NCI-H187 treated with DMSO at 0.1 percent for 48 hours (cell line): ENCODE data around the gene BIN1.
"Not testable (repeated sequence)": the region's sequence is repeated elsewhere in the genome, so short reads cannot be mapped to it uniquely, and the experiment has no call there.

Source experiments
- DNase-seq: peaks from one replicate; lab custom pipeline; 2025; lab: John Stamatoyannopoulos, UW

BIN1 gene

GRCh38 chr2:127133793-127134192 is 26.8 kb upstream of the BIN1 start:
- DNase-seq, result no peak

DNA sequence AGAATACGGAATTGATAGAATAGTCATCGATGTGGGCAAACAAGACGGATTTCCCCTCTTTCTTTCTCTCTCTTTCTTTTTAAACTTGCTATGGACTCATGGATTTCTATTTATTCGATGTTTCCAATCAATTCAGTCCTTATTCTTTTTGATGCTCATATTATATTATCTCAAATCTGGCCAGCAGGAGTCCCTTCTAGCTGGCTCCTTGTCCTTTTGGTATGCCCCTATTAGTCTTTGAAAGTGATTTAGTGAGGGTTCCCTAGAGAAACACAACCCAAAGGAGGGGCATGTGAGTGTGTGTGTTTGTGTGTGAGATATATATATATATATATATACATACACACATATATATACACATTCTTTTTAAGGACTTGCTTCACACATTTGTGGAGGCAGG is 23.5 kb upstream of the BIN1 start:
- no peak for DNase-seq

GRCh38 chr2:127129937-127130336 is 23.0 kb upstream of the BIN1 start:
- no peak for DNase-seq

- no peak for DNase-seq
Observed at GRCh38 chr2:127128445-127128904, 21.5 kb upstream of the BIN1 start.

GRCh38 chr2:127125821-127126220 is 18.9 kb upstream of the BIN1 start:
- no peak for DNase-seq

GRCh38 chr2:127124426-127124825 is 17.5 kb upstream of the BIN1 start:
- DNase-seq, result no peak

GRCh38 chr2:127122361-127123027 is 15.5 kb upstream of the BIN1 start:
- no peak for DNase-seq

DNA sequence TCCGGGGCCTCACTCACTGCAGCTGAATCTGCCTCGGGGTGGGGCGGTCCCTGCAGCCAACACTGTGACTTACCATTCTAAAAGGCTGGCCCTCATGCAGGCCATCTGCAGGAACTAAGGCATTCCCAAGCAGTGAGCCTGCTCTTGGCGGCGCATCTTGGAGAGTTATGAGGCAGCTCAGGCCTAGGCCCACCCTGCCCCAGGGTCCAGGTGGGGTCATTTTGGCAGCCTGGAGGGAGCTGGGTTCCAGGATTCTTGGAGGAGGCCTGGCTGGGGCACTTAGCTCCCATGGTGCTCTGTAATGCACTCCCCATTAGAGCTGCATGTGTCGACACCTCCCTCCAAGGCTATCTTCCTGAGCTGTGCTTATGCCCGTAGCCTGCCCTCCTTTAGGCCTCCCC is 14.8 kb upstream of the BIN1 start:
- no peak for DNase-seq

DNA sequence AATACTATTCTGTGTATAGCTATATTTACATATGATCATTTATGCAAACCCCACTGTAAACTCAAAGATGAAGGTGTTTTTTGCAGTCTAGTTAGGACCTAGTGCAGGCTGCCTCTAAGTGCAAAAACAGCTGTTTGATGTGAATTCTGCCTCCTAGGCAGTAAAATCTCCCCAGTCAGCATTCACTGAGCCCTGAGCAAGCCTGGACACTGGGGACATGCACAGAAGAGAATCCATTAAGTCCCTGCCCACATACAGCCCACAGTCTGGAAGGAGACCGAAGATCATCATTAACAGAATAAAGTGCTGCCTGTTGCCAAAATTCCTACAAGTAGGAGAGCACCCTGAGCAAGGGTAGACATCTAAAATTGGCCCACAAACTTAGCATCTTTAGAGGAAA is 14.4 kb upstream of the BIN1 start:
- no peak for DNase-seq

DNA sequence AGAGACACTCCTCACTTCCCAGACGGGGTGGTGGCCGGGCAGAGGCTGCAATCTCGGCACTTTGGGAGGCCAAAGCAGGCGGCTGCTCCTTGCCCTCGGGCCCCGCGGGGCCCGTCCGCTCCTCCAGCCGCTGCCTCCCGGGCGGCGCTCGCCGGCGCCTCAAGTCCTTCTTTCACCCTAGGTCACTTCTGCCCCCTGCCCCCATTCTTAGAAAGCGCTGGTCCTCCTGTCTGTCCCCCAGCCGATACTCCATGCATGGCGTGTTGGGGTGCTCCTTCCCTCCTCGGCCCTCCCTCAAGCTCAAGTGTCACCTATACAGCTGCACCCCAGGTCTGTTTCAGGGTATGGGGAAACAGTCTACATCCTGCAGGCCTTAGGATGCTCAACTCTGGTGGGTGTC is 13.5 kb upstream of the BIN1 start:
- DNase-seq, result not testable (repeated sequence)

GRCh38 chr2:127118467-127118866 is 11.5 kb upstream of the BIN1 start:
- DNase-seq, result no peak

- DNase-seq, result no peak
Observed at GRCh38 chr2:127118038-127118437, 11.1 kb upstream of the BIN1 start.

GRCh38 chr2:127117603-127118002 is 10.6 kb upstream of the BIN1 start:
- no peak for DNase-seq

GRCh38 chr2:127115471-127116199 is 8.7 kb upstream of the BIN1 start:
- DNase-seq, result no peak

- DNase-seq, result no peak
Observed at GRCh38 chr2:127110985-127111384, 4.0 kb upstream of the BIN1 start.

DNA sequence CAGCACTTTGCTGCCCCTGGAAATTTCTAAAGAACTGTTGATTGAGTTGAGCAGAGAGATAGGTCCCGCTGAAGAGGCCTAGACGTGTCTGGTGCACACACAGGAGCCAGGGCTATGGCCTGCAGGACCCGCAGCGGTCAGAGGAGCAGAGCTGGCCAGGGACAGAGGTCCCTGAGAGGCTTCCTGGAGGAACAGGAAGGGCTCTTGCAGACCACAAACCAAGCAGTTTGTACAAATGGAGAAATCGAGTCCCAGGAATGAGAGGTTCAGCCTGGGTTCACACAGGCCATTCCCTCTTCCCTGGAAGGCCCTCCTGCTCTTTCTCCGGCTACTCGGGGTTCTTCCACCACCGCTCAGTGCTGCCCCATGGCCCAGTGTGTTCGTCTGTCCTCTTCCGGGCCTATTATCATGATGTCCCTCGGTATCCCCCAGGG is 1.2 kb upstream of the BIN1 start:
- DNase-seq, result no peak

- DNase-seq, result no peak
Observed at GRCh38 chr2:127107622-127107999, 657 bp upstream of the BIN1 start.

DNA sequence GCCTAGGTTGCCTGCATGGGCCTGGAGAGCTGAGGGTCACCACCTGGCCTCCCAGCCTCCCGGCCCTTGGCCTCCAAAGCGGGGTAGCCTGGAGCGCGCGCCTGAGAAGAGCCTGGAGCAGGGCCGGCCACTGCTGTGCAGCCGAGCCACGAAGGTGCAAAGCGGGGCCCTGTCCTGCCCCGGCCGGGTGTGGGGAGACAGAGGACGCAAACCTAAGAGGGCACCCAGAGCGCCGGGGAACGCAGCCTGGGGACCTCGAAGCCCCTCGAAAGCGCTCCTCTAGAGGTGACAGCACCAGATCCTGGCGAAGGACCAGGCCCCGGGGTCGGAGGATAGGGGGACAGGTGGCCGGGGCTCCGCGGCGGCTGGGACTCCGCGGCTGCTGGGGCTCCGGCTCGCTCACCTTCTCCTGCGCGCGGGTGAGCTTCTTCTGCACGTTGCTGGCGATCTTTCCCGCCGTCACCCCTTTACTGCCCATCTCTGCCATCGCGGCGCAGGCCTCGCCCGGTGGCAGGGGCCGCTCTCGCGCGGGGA is 430 bp downstream of the BIN1 start:
- DNase-seq, result no peak

DNA sequence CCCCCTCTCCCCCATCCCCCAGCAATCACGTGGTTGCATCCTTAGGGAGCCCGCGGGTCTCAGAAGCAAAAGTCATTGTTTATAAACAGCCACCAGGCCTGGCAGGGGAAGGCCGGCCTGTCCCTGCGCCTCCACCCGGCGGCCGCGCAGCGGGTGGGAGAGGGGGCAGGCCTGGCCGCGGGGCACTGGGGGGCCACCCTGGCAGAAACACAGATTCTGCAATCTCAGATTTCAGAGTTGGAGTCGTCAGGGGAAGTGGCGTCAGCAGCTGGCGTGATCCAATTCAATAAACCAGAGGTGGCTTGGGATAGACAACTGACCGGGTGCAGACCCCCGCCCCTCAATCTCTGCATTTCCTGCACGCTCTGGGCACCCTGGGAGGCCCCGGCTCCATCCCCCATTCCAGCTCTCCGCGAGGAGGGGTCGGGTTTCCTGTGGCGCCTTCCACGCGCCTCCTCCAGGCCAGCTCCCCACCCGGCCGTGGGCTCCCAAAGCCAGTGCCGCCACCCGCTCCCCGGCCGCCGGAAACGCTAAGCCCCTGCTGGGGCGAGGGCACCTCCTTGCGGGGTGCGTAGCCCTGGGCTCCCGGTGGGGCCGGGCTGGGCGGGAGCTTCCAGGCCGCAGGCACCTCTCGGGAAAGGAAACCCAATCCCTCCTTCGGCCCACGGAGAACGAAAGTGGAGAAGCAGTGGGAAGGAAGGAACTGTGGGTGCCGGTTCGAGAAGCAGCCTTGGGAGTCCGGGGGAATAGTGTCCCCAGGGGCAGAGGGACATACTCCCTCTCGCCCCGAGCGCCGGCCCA is 1.1 kb downstream of the BIN1 start:
- DNase-seq, result no peak

DNA sequence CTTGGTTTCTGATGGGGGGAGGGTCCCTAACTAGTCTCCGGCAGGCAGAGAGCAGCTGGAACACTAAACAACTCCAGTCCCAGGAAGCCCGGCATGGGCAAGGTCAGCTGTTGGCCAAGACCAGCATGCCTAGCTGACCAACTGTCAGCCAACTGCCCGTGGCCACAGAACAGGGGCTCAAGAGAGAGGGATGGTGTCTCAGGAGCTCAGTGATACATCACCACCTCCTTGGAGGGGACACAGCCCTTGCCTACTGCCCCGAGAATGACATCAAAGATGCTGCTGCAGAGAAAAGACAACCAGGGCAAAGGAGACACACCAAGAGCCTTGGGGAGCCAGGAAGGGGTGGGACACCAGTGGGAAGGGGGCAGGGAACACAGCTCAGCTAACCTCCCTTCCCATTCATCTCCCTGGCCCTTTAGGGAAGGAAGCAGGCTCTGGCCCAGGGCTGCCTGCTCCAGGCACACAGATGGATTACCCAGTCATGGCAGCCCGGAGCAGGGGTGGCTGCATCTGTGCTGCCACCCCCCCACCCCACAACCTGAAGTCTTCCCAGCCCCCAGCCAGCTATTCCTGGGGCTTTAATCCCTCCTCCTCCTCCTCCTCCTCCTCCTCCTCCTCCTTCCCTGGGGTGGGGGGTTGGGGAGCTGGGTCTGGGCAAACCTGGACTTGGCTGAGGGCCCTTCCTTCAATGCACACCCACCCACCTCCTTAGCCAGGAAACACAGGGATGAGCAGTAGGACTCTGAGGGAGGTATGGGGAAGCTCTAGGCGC is 1.9 kb downstream of the BIN1 start:
- DNase-seq, result no peak

DNA sequence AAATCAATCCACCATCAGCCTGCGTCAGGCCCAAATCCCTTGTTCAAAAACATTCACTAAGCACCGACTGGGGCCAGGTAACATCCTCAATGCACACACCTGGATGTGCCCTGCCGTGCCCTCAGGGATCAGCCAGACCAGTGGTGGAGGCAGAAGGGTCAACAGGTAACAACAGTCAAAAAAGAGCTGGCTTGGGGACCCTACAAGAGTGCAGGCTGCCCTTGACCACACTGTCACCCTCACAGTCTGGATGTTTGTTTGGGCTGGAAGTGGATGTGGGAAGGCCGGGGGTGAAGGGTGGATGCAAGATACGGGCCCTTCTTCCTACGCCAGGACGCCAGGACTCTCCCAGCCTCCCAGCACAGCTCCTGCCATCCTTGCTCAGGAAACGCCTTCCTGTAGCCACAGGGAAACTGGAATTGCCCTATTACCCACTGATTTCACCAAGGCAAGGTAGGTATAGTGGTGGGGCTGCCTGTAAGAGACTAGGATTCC is 2.7 kb downstream of the BIN1 start:
- no peak for DNase-seq
